Measurements from ENCODE around the gene ENAH. TPM values are rescaled to one million over a fixed set of nuclear protein-coding genes. Genes with fewer than 3 reads are reported as not detected.

Gene ENAH
- polyA plus RNA-seq, 3 donors: 0.12 TPM; not detected in 2

DNA sequence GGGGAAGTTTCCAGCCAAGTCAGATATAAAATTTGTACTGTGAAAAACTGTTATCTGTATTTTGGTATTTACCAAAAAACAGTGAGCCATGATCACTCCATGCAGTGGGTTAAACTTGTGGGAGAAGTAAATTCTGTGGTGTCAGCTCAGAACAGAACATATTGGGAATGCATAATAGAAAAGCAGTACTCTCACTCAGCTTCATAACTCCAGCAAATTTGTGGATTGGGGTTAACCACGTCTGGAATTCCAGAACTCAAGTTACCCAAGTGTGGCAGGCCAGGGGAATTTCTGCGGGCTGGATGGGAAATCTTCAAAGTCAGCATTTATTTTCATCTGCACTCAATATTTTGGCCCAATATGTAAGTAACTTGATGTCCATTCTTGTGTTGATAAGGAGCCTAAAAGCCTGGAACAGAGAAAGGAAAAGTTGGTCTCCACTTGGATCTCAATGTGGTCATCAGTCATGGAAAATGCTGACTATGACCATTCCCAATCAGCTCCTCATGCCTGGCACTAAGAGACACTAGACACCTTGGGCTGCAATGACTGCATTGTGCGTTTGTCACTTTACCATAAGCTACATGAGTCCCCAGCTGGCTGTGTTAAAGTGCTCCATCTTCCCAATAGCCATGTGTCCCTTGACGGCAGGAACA is 39.1 kb upstream of the ENAH start:
- no peaks in the 10 kb centered on the region for H4K20me1 ChIP-seq (ENCODE audit: insufficient read depth, low read length)
- H3K27ac ChIP-seq (ENCODE audit: low read depth in 1 of 2, low read length in 2 of 2): no peak overlapping the region
- Mint-ChIP-seq H3K27me3 (ENCODE audit: low read depth in 3 of 3) (peaks cover 0 to 5% (median 0%) of the 10 kb centered on the region in 3 donors), H3K9me3 (peaks cover 0 to 3% (median 0%) of the 10 kb centered on the region in 7 donors), H3K36me3 (no peaks in the 10 kb centered on the region), H3K4me3 (no peak overlapping the region), H3K4me1 (peaks cover 17% of the 10 kb centered on the region), H3K27ac (no peak overlapping the region)
- 90% methylated on average over 2 of the region's 4 CpGs for WGBS (ENCODE audit: insufficient coverage)
- no peaks in the 10 kb centered on the region for H3K36me3 ChIP-seq (replicated peaks in 1 of 2; ENCODE audit: control insufficient read depth in 1 of 2, insufficient read depth in 2 of 2, low read length in 2 of 2)
- H3K9me3 ChIP-seq (replicated peaks in 1 of 2; ENCODE audit: control insufficient read depth in 1 of 2, insufficient read depth in 1 of 2, low read length in 2 of 2): no peaks in the 10 kb centered on the region
- no peaks in the 10 kb centered on the region for H3K27me3 ChIP-seq (ENCODE audit: control insufficient read depth in 2 of 2, insufficient read depth in 2 of 2, low read length in 2 of 2)
- H2AFZ ChIP-seq (ENCODE audit: insufficient read depth, low read depth, low read length, poor library complexity, severe bottlenecking): no peak overlapping the region
- H3K4me1 ChIP-seq (ENCODE audit: control insufficient read depth in 1 of 2, insufficient read depth in 2 of 2, low read length in 2 of 2): peaks cover 8 to 13% of the 10 kb centered on the region in 2 donors
- no peak overlapping the region for H3K4me3 ChIP-seq (replicated peaks in 1 of 3; ENCODE audit: low read depth in 2 of 3, low read length in 3 of 3)
- H3K9ac ChIP-seq (ENCODE audit: insufficient read depth, low read length, poor library complexity, severe bottlenecking): no peak overlapping the region
- DNase-seq: no peak
- H3K4me2 ChIP-seq (replicated peaks; ENCODE audit: extremely low read depth, low read length, poor library complexity, severe bottlenecking): no peak overlapping the region
- intact Hi-C loops (cut with micrococcal nuclease): no loop called here
- TF ChIP-seq, protein P1, sequence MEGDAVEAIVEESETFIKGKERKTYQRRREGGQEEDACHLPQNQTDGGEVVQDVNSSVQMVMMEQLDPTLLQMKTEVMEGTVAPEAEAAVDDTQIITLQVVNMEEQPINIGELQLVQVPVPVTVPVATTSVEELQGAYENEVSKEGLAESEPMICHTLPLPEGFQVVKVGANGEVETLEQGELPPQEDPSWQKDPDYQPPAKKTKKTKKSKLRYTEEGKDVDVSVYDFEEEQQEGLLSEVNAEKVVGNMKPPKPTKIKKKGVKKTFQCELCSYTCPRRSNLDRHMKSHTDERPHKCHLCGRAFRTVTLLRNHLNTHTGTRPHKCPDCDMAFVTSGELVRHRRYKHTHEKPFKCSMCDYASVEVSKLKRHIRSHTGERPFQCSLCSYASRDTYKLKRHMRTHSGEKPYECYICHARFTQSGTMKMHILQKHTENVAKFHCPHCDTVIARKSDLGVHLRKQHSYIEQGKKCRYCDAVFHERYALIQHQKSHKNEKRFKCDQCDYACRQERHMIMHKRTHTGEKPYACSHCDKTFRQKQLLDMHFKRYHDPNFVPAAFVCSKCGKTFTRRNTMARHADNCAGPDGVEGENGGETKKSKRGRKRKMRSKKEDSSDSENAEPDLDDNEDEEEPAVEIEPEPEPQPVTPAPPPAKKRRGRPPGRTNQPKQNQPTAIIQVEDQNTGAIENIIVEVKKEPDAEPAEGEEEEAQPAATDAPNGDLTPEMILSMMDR (IDR thresholded peaks at IDR 0.05): no peak
- no peaks in the 10 kb centered on the region for H3K79me2 ChIP-seq (ENCODE audit: insufficient read depth, low read length)

DNA sequence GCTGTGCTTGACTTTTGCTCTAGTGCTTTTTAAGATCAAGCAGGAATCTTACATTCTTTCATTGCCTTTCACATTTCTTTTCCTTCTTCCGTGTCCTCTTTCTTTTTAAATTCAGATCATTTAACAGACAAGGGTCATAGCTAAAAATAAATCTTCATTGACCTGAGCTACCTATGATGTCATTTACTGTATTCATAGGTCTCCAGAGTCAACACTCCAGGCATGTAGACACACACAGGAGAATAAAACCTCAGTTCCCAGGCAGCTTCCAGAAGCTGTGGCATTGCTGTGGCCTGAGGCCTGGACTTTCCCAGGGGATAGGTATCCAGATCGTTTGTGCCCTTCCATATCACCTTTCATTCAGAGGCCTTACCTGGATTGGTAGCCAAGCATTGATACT is 38.5 kb upstream of the ENAH start:
- no peaks in the 10 kb centered on the region for H3K79me2 ChIP-seq (ENCODE audit: insufficient read depth, low read length)
- Mint-ChIP-seq H3K4me3 (no peak overlapping the region), H3K9me3 (peaks cover 0 to 3% (median 0%) of the 10 kb centered on the region in 7 donors), H3K27ac (no peak overlapping the region), H3K4me1 (peaks cover 17% of the 10 kb centered on the region), H3K36me3 (no peaks in the 10 kb centered on the region), H3K27me3 (ENCODE audit: low read depth in 3 of 3) (peaks cover 0 to 2% (median 0%) of the 10 kb centered on the region in 3 donors)
- WGBS (ENCODE audit: insufficient coverage): 83% methylated on average over 1 of the region's 2 CpGs
- H3K4me1 ChIP-seq (ENCODE audit: control insufficient read depth in 1 of 2, insufficient read depth in 2 of 2, low read length in 2 of 2): peaks cover 8 to 13% of the 10 kb centered on the region in 2 donors
- H3K9ac ChIP-seq (ENCODE audit: insufficient read depth, low read length, poor library complexity, severe bottlenecking): no peak overlapping the region
- no peaks in the 10 kb centered on the region for H3K36me3 ChIP-seq (replicated peaks in 1 of 2; ENCODE audit: control insufficient read depth in 1 of 2, insufficient read depth in 2 of 2, low read length in 2 of 2)
- no peaks in the 10 kb centered on the region for H4K20me1 ChIP-seq (ENCODE audit: insufficient read depth, low read length)
- no peak overlapping the region for H3K4me3 ChIP-seq (replicated peaks in 1 of 3; ENCODE audit: low read depth in 2 of 3, low read length in 3 of 3)
- DNase-seq: no peak
- H3K27ac ChIP-seq (ENCODE audit: low read depth in 1 of 2, low read length in 2 of 2): no peak overlapping the region
- no peak overlapping the region for H3K4me2 ChIP-seq (replicated peaks; ENCODE audit: extremely low read depth, low read length, poor library complexity, severe bottlenecking)
- intact Hi-C loops (cut with micrococcal nuclease): no loop called here
- no peaks in the 10 kb centered on the region for H3K27me3 ChIP-seq (ENCODE audit: control insufficient read depth in 2 of 2, insufficient read depth in 2 of 2, low read length in 2 of 2)
- H2AFZ ChIP-seq (ENCODE audit: insufficient read depth, low read depth, low read length, poor library complexity, severe bottlenecking): no peak overlapping the region
- TF ChIP-seq, protein P1 (IDR thresholded peaks at IDR 0.05): no peak
- H3K9me3 ChIP-seq (replicated peaks in 1 of 2; ENCODE audit: control insufficient read depth in 1 of 2, insufficient read depth in 1 of 2, low read length in 2 of 2): no peaks in the 10 kb centered on the region
